Gastroesophageal sphincter (tissue), 3 donors: ENCODE measurements around the gene CUX1.

ENCODE experiments used
- CTCF ChIP-seq, 4 experiments: fragments of 200-600 bp in 2 of 4; fragments of 450-650 bp in 2 of 4; sonication (generic) in 1 of 4; IDR thresholded peaks; one replicate each; pipeline ENCODE4 v1.5.1; 2017 to 2019; ENCODE audit warnings: antibody characterized with exemption in 4 of 4, mild to moderate bottlenecking in 2 of 4, moderate library complexity in 2 of 4
- EP300 ChIP-seq: sonication (generic); formaldehyde crosslinking; IDR thresholded peaks from one replicate; pipeline ENCODE4 v1.6.1; 2017; ENCODE audit warnings: antibody characterized with exemption, mild to moderate bottlenecking
- POLR2AphosphoS5 ChIP-seq: sonication (generic); formaldehyde crosslinking; IDR thresholded peaks from one replicate; pipeline ENCODE4 v1.6.1; 2017; ENCODE audit warnings: antibody characterized with exemption

- TF ChIP-seq CTCF (IDR thresholded peaks at IDR 0.05) (no peak), POLR2AphosphoS5 (no peak), EP300 (no peak)
Observed at GRCh38 chr7:102201576-102201975, 384.1 kb downstream of the CUX1 start.
